Transverse colon (tissue), 4 donors: Measurements from ENCODE around the gene UNC5C. TPM values are rescaled to one million over a fixed set of nuclear protein-coding genes. Genes with fewer than 3 reads are reported as not detected.

Experiments
- DNase-seq: peaks from one replicate; pipeline ENCODE4 v3.0.0-alpha.2; 2019
- H3K27ac ChIP-seq, 4 donors: fragments of 200-600 bp; sonication (generic); 2 replicates each; pipeline ENCODE4 v1.5.1; 2016 to 2018; ENCODE audit warnings: inconsistent platforms in 4 of 4
- H3K27me3 ChIP-seq: fragments of 200-600 bp; sonication (generic); 2 replicates; pipeline ENCODE4 v1.5.1; 2017; ENCODE audit warnings: inconsistent platforms
- H3K36me3 ChIP-seq, 4 donors: fragments of 200-600 bp; sonication (generic); 2 replicates each; pipeline ENCODE4 v1.5.1; 2017 to 2019; ENCODE audit warnings: inconsistent platforms in 4 of 4
- H3K4me1 ChIP-seq, 4 donors: fragments of 200-600 bp; sonication (generic); 2 replicates each; pipeline ENCODE4 v1.5.1; 2017 to 2020; ENCODE audit warnings: inconsistent platforms in 4 of 4
- H3K4me3 ChIP-seq, 4 donors: fragments of 200-600 bp; sonication (generic); 1 replicate in 1 of 4; 2 replicates in 3 of 4; pipeline versions ENCODE4 v1.5.1 to v1.6.1; 2017 to 2019; ENCODE audit warnings: inconsistent platforms in 4 of 4
- H3K9me3 ChIP-seq, 2 donors: fragments of 200-600 bp; sonication (generic); 2 replicates each; pipeline ENCODE4 v1.5.1; 2017 to 2019; ENCODE audit warnings: inconsistent platforms in 2 of 2
- CTCF ChIP-seq, 5 experiments: fragments of 200-600 bp in 3 of 5; fragments of 450-650 bp in 2 of 5; sonication (generic) in 3 of 5; IDR thresholded peaks; 1 replicate in 2 of 5; 2 replicates in 3 of 5; pipeline ENCODE4 v1.5.1; 2016 to 2017; ENCODE audit warnings: antibody characterized with exemption in 5 of 5, inconsistent platforms in 3 of 5, mild to moderate bottlenecking in 2 of 5, moderate library complexity in 1 of 5
- EP300 ChIP-seq: sonication (generic); formaldehyde crosslinking; IDR thresholded peaks from one replicate; pipeline ENCODE4 v1.6.1; 2017; ENCODE audit warnings: antibody characterized with exemption, low read depth
- POLR2A ChIP-seq: fragments of 450-650 bp; IDR thresholded peaks from one replicate; pipeline ENCODE4 v1.6.1; 2016; ENCODE audit warnings: antibody characterized with exemption, mild to moderate bottlenecking, moderate library complexity
- POLR2AphosphoS5 ChIP-seq, 3 donors: sonication (generic); formaldehyde crosslinking; IDR thresholded peaks; one replicate each; pipeline ENCODE4 v1.6.1; 2016; ENCODE audit warnings: antibody characterized with exemption in 3 of 3
- WGBS, 2 donors: methylation state at CpG; one replicate each; pipeline ENCODE4 v1.1.5; 2018; ENCODE audit warnings: low coverage in 1 of 2; 5-methylcytosine and 5-hydroxymethylcytosine counted together
- in situ Hi-C, 4 donors: fragments of 200-750 bp; cut with MboI; loops; one replicate each; pipeline versions ENCODE4 v1.15.0 to v1.15.1; 2017; ENCODE audit warnings: low sequenced_read_pairs in 3 of 4, low pct_ligation_motif_present in 1 of 4, low pct_unique_long_range_greater_than_20kb in 1 of 4
- intact Hi-C: fragments of 100-400 bp; cut with DNase I; formaldehyde crosslinking; loops from one replicate; pipeline ENCODE4 v1.15.1; 2023; ENCODE audit warnings: low total_unique reads
- total RNA-seq, 4 donors: library from RNA; depleted of rRNA; stranded (reverse); fragments of >200 nt; gene quantifications; one replicate each; pipeline ENCODE4 v1.1.0, GENCODE V29; 2016

The UNC5C gene
- total RNA-seq, 4 donors from 2014 or later = 4.5 to 6.8 (median 4.8) TPM

GRCh38 chr4:95394752-95395306 is 153.9 kb downstream of the UNC5C start:
- WGBS, 2 donors = 88% methylated on average over 2 of the region's 2 CpGs
- intact Hi-C loops = no loop called here

GRCh38 chr4:95393821-95394220 is 155.0 kb downstream of the UNC5C start:
- Histone ChIP-seq H3K36me3 (no peaks in the 10 kb centered on the region), H3K27ac (no peak overlapping the region), H3K27me3 (no peaks in the 10 kb centered on the region), H3K4me3 (no peak overlapping the region), H3K9me3 (no peaks in the 10 kb centered on the region), H3K4me1 (no peaks in the 10 kb centered on the region)
- intact Hi-C loops = no loop called here
- in situ Hi-C loops = no loop called here
- DNase-seq = no peak
- TF ChIP-seq CTCF (IDR thresholded peaks at IDR 0.05) (no peak), EP300 (no peak), POLR2AphosphoS5 (IDR thresholded peaks at IDR 0.05) (no peak), POLR2A (no peak)
- WGBS, 2 donors = 41 to 56% methylated on average over 1 of the region's 1 CpG

More at GRCh38 chr4:95394752-95395306, 153.9 kb downstream of the UNC5C start:
- TF ChIP-seq EP300 = no peak
- no peak for TF ChIP-seq POLR2AphosphoS5 (IDR thresholded peaks at IDR 0.05)
- TF ChIP-seq POLR2A = no peak
- TF ChIP-seq CTCF (IDR thresholded peaks at IDR 0.05) = no peak
- H3K27me3 ChIP-seq = no peaks in the 10 kb centered on the region
- in situ Hi-C loops = no loop called here
- H3K36me3 ChIP-seq = no peaks in the 10 kb centered on the region
- H3K4me1 ChIP-seq = no peaks in the 10 kb centered on the region
- H3K4me3 ChIP-seq = no peak overlapping the region
- no peak for DNase-seq
- H3K27ac ChIP-seq = no peak overlapping the region
- no peaks in the 10 kb centered on the region for H3K9me3 ChIP-seq

GRCh38 chr4:95388911-95389310 is 159.9 kb downstream of the UNC5C start:
- Histone ChIP-seq H3K36me3 (no peaks in the 10 kb centered on the region), H3K9me3 (no peaks in the 10 kb centered on the region), H3K4me3 (no peak overlapping the region), H3K27ac (no peak overlapping the region), H3K27me3 (no peaks in the 10 kb centered on the region), H3K4me1 (no peaks in the 10 kb centered on the region)
- TF ChIP-seq POLR2AphosphoS5 (IDR thresholded peaks at IDR 0.05) (no peak), CTCF (IDR thresholded peaks at IDR 0.05) (no peak), POLR2A (no peak), EP300 (no peak)
- intact Hi-C loops = no loop called here
- in situ Hi-C loops = no loop called here
- DNase-seq = no peak

- intact Hi-C loops = no loop called here
- H3K36me3 ChIP-seq = no peaks in the 10 kb centered on the region
- no peak overlapping the region for H3K4me3 ChIP-seq
- no peak for TF ChIP-seq EP300
- TF ChIP-seq POLR2AphosphoS5 (IDR thresholded peaks at IDR 0.05) = no peak
- no peak for TF ChIP-seq POLR2A
- no peak for TF ChIP-seq CTCF (IDR thresholded peaks at IDR 0.05)
- in situ Hi-C loops = no loop called here
- no peaks in the 10 kb centered on the region for H3K27me3 ChIP-seq
- H3K9me3 ChIP-seq = no peaks in the 10 kb centered on the region
- no peak overlapping the region for H3K27ac ChIP-seq
- 67 to 93% methylated on average over 1 of the region's 1 CpG for WGBS, 2 donors
- H3K4me1 ChIP-seq = no peaks in the 10 kb centered on the region
- no peak for DNase-seq
Observed at GRCh38 chr4:95387719-95388118, 161.1 kb downstream of the UNC5C start.
